ENCODE results near the gene SCFD2. TPM values are rescaled to one million over a fixed set of nuclear protein-coding genes. Genes with fewer than 3 reads are reported as not detected.

SCFD2 gene
- total and polyA plus RNA-seq, 5 donors from 2014 or later, result 15.0 to 23.9 (median 16.3) TPM

GRCh38 chr4:52945326-52945898, 420.4 kb downstream of the SCFD2 start:
- no peaks in the 10 kb centered on the region for H3K4me1 ChIP-seq (ENCODE audit: control insufficient read depth, insufficient read depth, low read length, poor library complexity, severe bottlenecking)
- no peaks in the 10 kb centered on the region for H3K4me1 Mint-ChIP-seq
- H3K27me3 Mint-ChIP-seq, result no peaks in the 10 kb centered on the region
- H3K27ac ChIP-seq (ENCODE audit: insufficient read depth, low read length, poor library complexity, severe bottlenecking), result no peak overlapping the region
- no peaks in the 10 kb centered on the region for H3K9me3 Mint-ChIP-seq
- no peak overlapping the region for H3K4me3 Mint-ChIP-seq
- H3K36me3 Mint-ChIP-seq, result peaks cover 4% of the 10 kb centered on the region
- ATAC-seq (ENCODE audit: low read depth in 2 of 2) (no peak), DNase-seq (no peak)
- no peak overlapping the region for H3K4me3 ChIP-seq (ENCODE audit: low read depth, low read length)
- H3K27me3 ChIP-seq (ENCODE audit: control insufficient read depth, insufficient read depth, low read length), result no peaks in the 10 kb centered on the region
- no peaks in the 10 kb centered on the region for H3K9me3 ChIP-seq (ENCODE audit: control insufficient read depth in 2 of 2, low read length in 2 of 2)
- no peak overlapping the region for H3K27ac Mint-ChIP-seq
- no peaks in the 10 kb centered on the region for H3K36me3 ChIP-seq (ENCODE audit: control insufficient read depth, insufficient read depth, low read length)

GRCh38 chr4:52943677-52944076, 422.2 kb downstream of the SCFD2 start:
- no peaks in the 10 kb centered on the region for H3K4me1 Mint-ChIP-seq
- Histone ChIP-seq H3K36me3 (ENCODE audit: control insufficient read depth, insufficient read depth, low read length) (no peaks in the 10 kb centered on the region), H3K27me3 (ENCODE audit: control insufficient read depth, insufficient read depth, low read length) (no peaks in the 10 kb centered on the region), H3K9me3 (ENCODE audit: control insufficient read depth in 2 of 2, low read length in 2 of 2) (no peaks in the 10 kb centered on the region), H3K4me3 (ENCODE audit: low read depth, low read length) (no peak overlapping the region), H3K27ac (ENCODE audit: insufficient read depth, low read length, poor library complexity, severe bottlenecking) (no peak overlapping the region), H3K4me1 (ENCODE audit: control insufficient read depth, insufficient read depth, low read length, poor library complexity, severe bottlenecking) (no peaks in the 10 kb centered on the region)
- peaks cover 0 to 2% (median 0%) of the 10 kb centered on the region in 7 donors for H3K9me3 Mint-ChIP-seq
- H3K27me3 Mint-ChIP-seq, result no peaks in the 10 kb centered on the region
- H3K4me3 Mint-ChIP-seq, result no peak overlapping the region
- no peak for ATAC-seq (ENCODE audit: low read depth in 2 of 2)
- no peak overlapping the region for H3K27ac Mint-ChIP-seq
- DNase-seq, result no peak
- H3K36me3 Mint-ChIP-seq, result no peaks in the 10 kb centered on the region

GRCh38 chr4:52942936-52943335, 422.9 kb downstream of the SCFD2 start:
- H3K4me1 Mint-ChIP-seq, result no peaks in the 10 kb centered on the region

GRCh38 chr4:52941450-52941849, 424.4 kb downstream of the SCFD2 start:
- H3K36me3 ChIP-seq (ENCODE audit: control insufficient read depth, insufficient read depth, low read length), result no peaks in the 10 kb centered on the region
- H3K4me3 ChIP-seq (ENCODE audit: low read depth, low read length), result no peak overlapping the region
- no peak for DNase-seq
- H3K27me3 Mint-ChIP-seq, result no peaks in the 10 kb centered on the region
- no peak overlapping the region for H3K27ac Mint-ChIP-seq
- ATAC-seq (ENCODE audit: low read depth in 2 of 2), result no peak
- H3K4me1 Mint-ChIP-seq, result peaks cover 0 to 1% (median 0%) of the 10 kb centered on the region in 4 donors
- peaks cover 8% of the 10 kb centered on the region for H3K36me3 Mint-ChIP-seq
- no peak overlapping the region for H3K27ac ChIP-seq (ENCODE audit: insufficient read depth, low read length, poor library complexity, severe bottlenecking)
- H3K4me1 ChIP-seq (ENCODE audit: control insufficient read depth, insufficient read depth, low read length, poor library complexity, severe bottlenecking), result no peaks in the 10 kb centered on the region
- H3K4me3 Mint-ChIP-seq, result no peak overlapping the region
- no peaks in the 10 kb centered on the region for H3K9me3 ChIP-seq (ENCODE audit: control insufficient read depth in 2 of 2, low read length in 2 of 2)
- no peaks in the 10 kb centered on the region for H3K27me3 ChIP-seq (ENCODE audit: control insufficient read depth, insufficient read depth, low read length)
- H3K9me3 Mint-ChIP-seq, result peaks cover 0 to 2% (median 0%) of the 10 kb centered on the region in 7 donors

More at GRCh38 chr4:52942936-52943335, 422.9 kb downstream of the SCFD2 start:
- peaks cover 0 to 2% (median 0%) of the 10 kb centered on the region in 7 donors for H3K9me3 Mint-ChIP-seq
- no peak overlapping the region for H3K4me3 Mint-ChIP-seq
- ATAC-seq (ENCODE audit: low read depth in 2 of 2), result no peak
- Histone ChIP-seq H3K9me3 (ENCODE audit: control insufficient read depth in 2 of 2, low read length in 2 of 2) (no peaks in the 10 kb centered on the region), H3K27ac (ENCODE audit: insufficient read depth, low read length, poor library complexity, severe bottlenecking) (no peak overlapping the region), H3K4me3 (ENCODE audit: low read depth, low read length) (no peak overlapping the region), H3K36me3 (ENCODE audit: control insufficient read depth, insufficient read depth, low read length) (no peaks in the 10 kb centered on the region), H3K27me3 (ENCODE audit: control insufficient read depth, insufficient read depth, low read length) (no peaks in the 10 kb centered on the region), H3K4me1 (ENCODE audit: control insufficient read depth, insufficient read depth, low read length, poor library complexity, severe bottlenecking) (no peaks in the 10 kb centered on the region)
- no peaks in the 10 kb centered on the region for H3K27me3 Mint-ChIP-seq
- no peak overlapping the region for H3K27ac Mint-ChIP-seq
- no peak for DNase-seq
- H3K36me3 Mint-ChIP-seq, result no peaks in the 10 kb centered on the region

GRCh38 chr4:52939739-52940138, 426.1 kb downstream of the SCFD2 start:
- Histone ChIP-seq H3K36me3 (ENCODE audit: control insufficient read depth, insufficient read depth, low read length) (no peaks in the 10 kb centered on the region), H3K9me3 (ENCODE audit: control insufficient read depth in 2 of 2, low read length in 2 of 2) (no peaks in the 10 kb centered on the region), H3K4me3 (ENCODE audit: low read depth, low read length) (no peak overlapping the region), H3K27ac (ENCODE audit: insufficient read depth, low read length, poor library complexity, severe bottlenecking) (no peak overlapping the region), H3K4me1 (ENCODE audit: control insufficient read depth, insufficient read depth, low read length, poor library complexity, severe bottlenecking) (no peaks in the 10 kb centered on the region), H3K27me3 (ENCODE audit: control insufficient read depth, insufficient read depth, low read length) (no peaks in the 10 kb centered on the region)
- Mint-ChIP-seq H3K4me3 (no peak overlapping the region), H3K27ac (no peak overlapping the region), H3K36me3 (peaks cover 12% of the 10 kb centered on the region), H3K4me1 (peaks cover 0 to 2% (median 0%) of the 10 kb centered on the region in 4 donors), H3K27me3 (no peaks in the 10 kb centered on the region), H3K9me3 (peaks cover 0 to 2% (median 0%) of the 10 kb centered on the region in 7 donors)
- ATAC-seq (ENCODE audit: low read depth in 2 of 2), result no peak
- no peak for DNase-seq

GRCh38 chr4:52939325-52939724, 426.5 kb downstream of the SCFD2 start:
- Mint-ChIP-seq H3K9me3 (peaks cover 0 to 2% (median 0%) of the 10 kb centered on the region in 7 donors), H3K4me3 (no peak overlapping the region), H3K4me1 (peaks cover 0 to 2% (median 0%) of the 10 kb centered on the region in 4 donors), H3K27me3 (no peaks in the 10 kb centered on the region), H3K27ac (no peak overlapping the region), H3K36me3 (peaks cover 12% of the 10 kb centered on the region)
- Histone ChIP-seq H3K27me3 (ENCODE audit: control insufficient read depth, insufficient read depth, low read length) (no peaks in the 10 kb centered on the region), H3K4me3 (ENCODE audit: low read depth, low read length) (no peak overlapping the region), H3K27ac (ENCODE audit: insufficient read depth, low read length, poor library complexity, severe bottlenecking) (no peak overlapping the region), H3K9me3 (ENCODE audit: control insufficient read depth in 2 of 2, low read length in 2 of 2) (no peaks in the 10 kb centered on the region), H3K36me3 (ENCODE audit: control insufficient read depth, insufficient read depth, low read length) (no peaks in the 10 kb centered on the region), H3K4me1 (ENCODE audit: control insufficient read depth, insufficient read depth, low read length, poor library complexity, severe bottlenecking) (no peaks in the 10 kb centered on the region)
- DNase-seq (no peak), ATAC-seq (ENCODE audit: low read depth in 2 of 2) (no peak)

GRCh38 chr4:52937829-52938228, 428.0 kb downstream of the SCFD2 start:
- Mint-ChIP-seq H3K4me3 (no peak overlapping the region), H3K27me3 (no peaks in the 10 kb centered on the region), H3K27ac (no peak overlapping the region), H3K36me3 (peaks cover 18% of the 10 kb centered on the region), H3K9me3 (peaks cover 0 to 2% (median 0%) of the 10 kb centered on the region in 7 donors), H3K4me1 (peaks cover 0 to 2% (median 0%) of the 10 kb centered on the region in 4 donors)
- Histone ChIP-seq H3K36me3 (ENCODE audit: control insufficient read depth, insufficient read depth, low read length) (no peaks in the 10 kb centered on the region), H3K4me1 (ENCODE audit: control insufficient read depth, insufficient read depth, low read length, poor library complexity, severe bottlenecking) (no peaks in the 10 kb centered on the region), H3K9me3 (ENCODE audit: control insufficient read depth in 2 of 2, low read length in 2 of 2) (no peaks in the 10 kb centered on the region), H3K4me3 (ENCODE audit: low read depth, low read length) (no peak overlapping the region), H3K27ac (ENCODE audit: insufficient read depth, low read length, poor library complexity, severe bottlenecking) (no peak overlapping the region), H3K27me3 (ENCODE audit: control insufficient read depth, insufficient read depth, low read length) (no peaks in the 10 kb centered on the region)
- DNase-seq, result no peak
- no peak for ATAC-seq (ENCODE audit: low read depth in 2 of 2)

DNA sequence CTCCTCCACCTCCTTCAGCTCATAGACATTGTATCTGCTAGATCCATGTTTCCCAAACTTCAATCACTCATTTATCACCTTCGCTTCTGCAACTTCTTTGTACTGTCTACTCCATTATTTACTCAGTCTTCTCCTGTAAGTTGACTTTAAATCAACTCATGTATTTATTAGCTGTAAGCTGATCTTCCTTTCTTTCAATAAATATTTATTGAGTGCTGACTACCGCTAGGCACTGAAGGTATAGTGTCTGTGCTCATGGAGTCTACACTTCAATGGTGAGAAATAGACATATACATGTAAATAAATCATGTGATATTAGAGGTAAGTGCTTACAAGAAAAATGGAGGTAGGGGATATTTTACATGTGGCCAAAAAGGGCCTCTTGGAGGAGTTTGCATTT, 429.1 kb downstream of the SCFD2 start:
- Mint-ChIP-seq H3K9me3 (peaks cover 0 to 2% (median 0%) of the 10 kb centered on the region in 7 donors), H3K36me3 (peaks cover 23% of the 10 kb centered on the region), H3K27me3 (no peaks in the 10 kb centered on the region), H3K4me1 (peaks cover 0 to 3% (median under 1%) of the 10 kb centered on the region in 4 donors), H3K4me3 (no peak overlapping the region), H3K27ac (no peak overlapping the region)
- H3K9me3 ChIP-seq (ENCODE audit: control insufficient read depth in 2 of 2, low read length in 2 of 2), result no peaks in the 10 kb centered on the region
- no peaks in the 10 kb centered on the region for H3K36me3 ChIP-seq (ENCODE audit: control insufficient read depth, insufficient read depth, low read length)
- no peak for ATAC-seq (ENCODE audit: low read depth in 2 of 2)
- no peaks in the 10 kb centered on the region for H3K4me1 ChIP-seq (ENCODE audit: control insufficient read depth, insufficient read depth, low read length, poor library complexity, severe bottlenecking)
- no peaks in the 10 kb centered on the region for H3K27me3 ChIP-seq (ENCODE audit: control insufficient read depth, insufficient read depth, low read length)
- H3K4me3 ChIP-seq (ENCODE audit: low read depth, low read length), result no peak overlapping the region
- DNase-seq, result no peak
- no peak overlapping the region for H3K27ac ChIP-seq (ENCODE audit: insufficient read depth, low read length, poor library complexity, severe bottlenecking)

Measured in CD4-positive, CD25-positive, alpha-beta regulatory T cell (primary cell).